Activated CD4-positive, alpha-beta T cell treated with anti-CD3 and anti-CD28 coated beads, Interleukin-2, amount 10 ng/mL, durations not matched to agents 7 days and 5 days (primary cell): ENCODE results near the gene METTL27. TPM values are rescaled to one million over a fixed set of nuclear protein-coding genes. Genes with fewer than 3 reads are reported as not detected.
A peak's percentile ranks its signal among the peaks of the same experiment; 100 is the strongest.
"Not testable (repeated sequence)": the region's sequence is repeated elsewhere in the genome, so short reads cannot be mapped to it uniquely, and the experiment has no call there.

ENCODE experiments used
- CTCF ChIA-PET: fragments of 350-600 bp; sonication (Branson Sonifier 250); formaldehyde crosslinking; loops from one replicate; lab custom pipeline; 2021; ENCODE audit warnings: antibody characterized with exemption; lab: Charles Lee
- POLR2A ChIA-PET: fragments of 350-600 bp; sonication (Branson Sonifier 250); formaldehyde crosslinking; loops from one replicate; lab custom pipeline; 2021; ENCODE audit warnings: antibody characterized with exemption; lab: Charles Lee
- DNase-seq: peaks from one replicate; pipeline ENCODE4 v3.0.0-alpha.2; 2020
- H3K27ac Mint-ChIP-seq: one replicate; pipeline ENCODE4 v1.8.0; 2021; ENCODE audit warnings: mild to moderate bottlenecking, moderate library complexity, mixed read lengths
- H3K27me3 Mint-ChIP-seq: one replicate; pipeline ENCODE4 v1.8.0; 2021; ENCODE audit warnings: mixed read lengths
- H3K36me3 Mint-ChIP-seq: one replicate; pipeline ENCODE4 v1.8.0; 2021; ENCODE audit warnings: low read depth, mixed read lengths
- H3K4me1 Mint-ChIP-seq: one replicate; pipeline ENCODE4 v1.8.0; 2021; ENCODE audit warnings: mixed read lengths
- H3K4me3 Mint-ChIP-seq: one replicate; pipeline ENCODE4 v1.8.0; 2021; ENCODE audit warnings: mild to moderate bottlenecking, moderate library complexity, mixed read lengths
- H3K9me3 Mint-ChIP-seq: one replicate; pipeline ENCODE4 v1.8.0; 2021; ENCODE audit warnings: mixed read lengths
- total RNA-seq, 2 experiments: library from RNA; stranded (reverse); gene quantifications; one replicate each; pipeline ENCODE4 v1.2.3, GENCODE V29; 2021

METTL27 gene
- total RNA-seq, 2 experiments from 2014 or later = 1.9 to 2.8 TPM

- Mint-ChIP-seq H3K27me3 (peaks cover 8% of the 10 kb centered on the region), H3K9me3 (no peaks in the 10 kb centered on the region), H3K4me3 (peak overlapping the region; percentile 15), H3K4me1 (peaks cover 18% of the 10 kb centered on the region), H3K27ac (no peak overlapping the region), H3K36me3 (no peaks in the 10 kb centered on the region)
- no peak for DNase-seq
- ChIA-PET POLR2A (no interaction called here), CTCF (interaction anchor here (1.4 kb wide), 1 partner anchor 14 kb away, joined by 5 read pairs; no protein-coding TSS in a partner anchor)
Observed at GRCh38 chr7:73840715-73841379, 1.5 kb downstream of the METTL27 start.

GRCh38 chr7:73839743-73840714 lies 2.3 kb downstream of the METTL27 start:
- no peak for DNase-seq
- Mint-ChIP-seq H3K36me3 (no peaks in the 10 kb centered on the region), H3K27ac (peak overlapping the region; percentile 51), H3K9me3 (no peaks in the 10 kb centered on the region), H3K4me3 (no peak overlapping the region), H3K4me1 (peaks cover 18% of the 10 kb centered on the region), H3K27me3 (peaks cover 8% of the 10 kb centered on the region)
- CTCF ChIA-PET = interaction anchor here (1.4 kb wide), 1 partner anchor 15 kb away, joined by 5 read pairs; no protein-coding TSS in a partner anchor
- POLR2A ChIA-PET = no interaction called here

DNA sequence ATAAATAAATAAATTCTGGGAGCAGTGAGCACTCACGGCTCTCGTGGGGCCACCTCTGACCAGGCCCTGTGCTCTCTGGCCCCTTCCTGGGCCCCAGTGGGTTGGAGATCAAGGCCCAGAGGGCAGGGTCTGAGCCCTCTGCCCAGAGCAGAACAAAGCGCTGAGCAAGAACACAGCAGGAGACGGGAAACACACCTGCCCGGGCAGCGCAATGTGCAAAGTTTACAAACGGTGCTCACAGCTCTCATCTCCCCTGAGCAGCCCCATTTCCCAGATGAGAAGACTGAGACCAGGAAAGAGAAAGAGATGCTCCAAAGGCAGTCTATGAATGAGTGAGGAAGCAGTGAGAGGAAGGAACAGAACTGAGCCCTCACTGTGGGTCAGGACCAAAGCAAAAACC lies 3.0 kb downstream of the METTL27 start:
- H3K9me3 Mint-ChIP-seq = no peaks in the 10 kb centered on the region
- POLR2A ChIA-PET = no interaction called here
- H3K27me3 Mint-ChIP-seq = peaks cover 5% of the 10 kb centered on the region
- DNase-seq = no peak
- H3K4me3 Mint-ChIP-seq = no peak overlapping the region
- peaks cover 18% of the 10 kb centered on the region for H3K4me1 Mint-ChIP-seq
- no peaks in the 10 kb centered on the region for H3K36me3 Mint-ChIP-seq
- CTCF ChIA-PET = interaction anchor here (1.4 kb wide), 1 partner anchor 16 kb away, joined by 5 read pairs; no protein-coding TSS in a partner anchor
- no peak overlapping the region for H3K27ac Mint-ChIP-seq

DNA sequence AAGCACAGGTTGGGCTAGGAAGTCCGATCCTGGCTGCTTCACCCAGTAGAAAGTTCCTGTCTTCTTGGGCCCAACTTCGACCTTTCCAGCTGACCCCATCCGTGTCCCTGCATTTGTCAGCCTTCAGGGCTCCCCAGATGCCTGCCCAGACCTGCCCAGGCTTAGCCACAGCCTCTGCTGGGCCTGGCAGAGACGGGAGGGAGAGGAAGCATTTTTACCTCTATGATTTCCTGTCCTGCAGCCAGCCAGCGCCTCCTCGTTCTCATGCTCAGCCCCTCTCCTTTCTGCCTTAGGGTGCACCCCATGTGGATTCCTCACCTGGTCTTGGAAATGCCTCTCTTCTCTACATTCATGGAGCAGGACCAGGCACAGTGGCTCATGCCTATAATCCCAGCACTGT lies 3.7 kb downstream of the METTL27 start:
- H3K36me3 Mint-ChIP-seq = no peaks in the 10 kb centered on the region
- H3K4me3 Mint-ChIP-seq = no peak overlapping the region
- POLR2A ChIA-PET = no interaction called here
- no peak for DNase-seq
- H3K9me3 Mint-ChIP-seq = no peaks in the 10 kb centered on the region
- CTCF ChIA-PET = no interaction called here
- peaks cover 15% of the 10 kb centered on the region for H3K4me1 Mint-ChIP-seq
- H3K27me3 Mint-ChIP-seq = peaks cover under 1% of the 10 kb centered on the region
- H3K27ac Mint-ChIP-seq = no peak overlapping the region

DNA sequence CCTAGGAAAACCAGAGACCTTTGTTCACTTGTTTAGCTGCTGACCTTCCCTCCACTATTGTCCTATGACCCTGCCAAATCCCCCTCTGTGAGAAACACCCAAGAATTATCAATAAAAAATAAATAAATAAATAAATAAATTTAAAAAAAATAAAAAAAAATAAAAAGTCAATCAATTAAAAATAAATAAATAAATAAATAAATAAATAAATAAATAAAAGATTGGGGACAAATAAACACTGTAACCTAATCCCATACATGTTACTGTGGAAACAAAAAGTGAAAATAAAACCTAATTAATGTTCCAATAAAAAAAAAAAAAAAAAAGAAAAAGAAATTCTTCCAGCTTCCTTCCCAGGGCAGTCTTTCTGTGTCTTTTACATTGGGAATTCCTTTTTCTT lies 5.1 kb downstream of the METTL27 start:
- H3K27ac Mint-ChIP-seq, H3K27me3 Mint-ChIP-seq, H3K4me3 Mint-ChIP-seq, POLR2A ChIA-PET, DNase-seq, H3K36me3 Mint-ChIP-seq, H3K9me3 Mint-ChIP-seq: not testable (repeated sequence)
- CTCF ChIA-PET = interaction anchor here (0.9 kb wide), 1 partner anchor 13 kb away, joined by 5 read pairs; no protein-coding TSS in a partner anchor
- H3K4me1 Mint-ChIP-seq = peaks cover 13% of the 10 kb centered on the region

DNA sequence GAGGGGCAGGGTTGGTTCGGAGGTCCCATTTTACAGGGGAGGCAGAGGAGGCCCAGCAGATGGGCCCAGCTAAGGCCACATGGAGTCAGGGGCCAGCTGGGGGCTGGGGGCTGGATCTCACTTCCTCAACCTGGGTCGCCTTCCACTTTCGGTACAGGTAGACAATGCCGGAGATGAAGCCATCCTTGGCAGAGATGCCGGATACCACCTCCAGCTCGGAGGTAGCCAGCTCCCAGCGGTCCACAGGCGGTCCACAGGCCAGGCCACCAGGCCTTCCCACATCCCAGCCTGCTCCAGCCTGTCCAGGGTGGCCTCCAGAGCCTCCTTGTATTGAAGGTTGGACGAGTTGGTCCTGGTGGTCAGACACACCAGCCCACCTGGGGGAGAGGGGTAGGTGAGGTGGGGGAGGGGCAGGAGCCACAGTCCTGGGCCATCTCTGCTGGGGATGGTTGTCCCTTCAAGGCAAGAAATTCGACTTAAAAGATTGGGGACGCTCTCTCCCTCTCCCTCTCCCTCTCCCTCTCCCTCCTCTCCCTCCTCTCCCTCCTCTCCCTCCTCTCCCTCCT lies 7.6 kb downstream of the METTL27 start:
- no peak for DNase-seq
- no peaks in the 10 kb centered on the region for H3K27me3 Mint-ChIP-seq
- no peaks in the 10 kb centered on the region for H3K36me3 Mint-ChIP-seq
- ChIA-PET CTCF (interaction anchor here (0.7 kb wide), 1 partner anchor 10 kb away, joined by 3 read pairs; no protein-coding TSS in a partner anchor), POLR2A (no interaction called here)
- no peak overlapping the region for H3K4me3 Mint-ChIP-seq
- no peak overlapping the region for H3K27ac Mint-ChIP-seq
- no peaks in the 10 kb centered on the region for H3K9me3 Mint-ChIP-seq
- peaks cover 7% of the 10 kb centered on the region for H3K4me1 Mint-ChIP-seq

DNA sequence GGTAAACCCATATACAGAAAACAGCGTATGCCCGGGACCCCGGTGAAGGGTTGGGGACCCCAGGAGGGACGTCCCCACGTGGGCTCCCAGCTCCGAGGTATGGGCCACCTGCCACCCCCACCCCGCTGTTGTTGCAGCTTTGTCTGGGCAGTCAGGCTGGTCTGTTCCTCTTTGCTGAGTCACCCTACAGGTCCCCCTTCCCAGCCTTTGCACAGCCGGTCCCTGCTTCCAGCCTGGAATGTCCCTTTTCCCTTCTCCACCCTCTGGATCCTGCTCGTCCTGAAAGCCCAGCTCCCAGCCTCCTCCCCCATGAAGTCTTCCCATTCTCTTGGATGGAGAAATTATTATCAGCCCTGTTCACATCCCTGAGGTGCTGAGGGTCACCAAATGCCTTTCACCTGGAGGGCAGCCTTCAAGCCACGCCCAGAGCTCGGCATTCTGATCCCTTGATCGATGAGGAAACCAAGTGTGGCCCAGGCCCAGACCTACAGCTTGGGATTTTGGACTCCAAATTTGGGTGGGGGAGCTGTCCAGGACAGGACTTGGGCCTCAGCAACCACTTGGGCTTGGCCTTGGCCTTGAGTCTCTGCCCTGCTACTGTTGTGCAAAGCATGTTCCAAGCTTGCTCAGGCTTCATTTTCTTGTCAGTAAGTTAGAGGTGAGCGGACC lies 8.9 kb downstream of the METTL27 start:
- H3K4me3 Mint-ChIP-seq = no peak overlapping the region
- no peak overlapping the region for H3K27ac Mint-ChIP-seq
- DNase-seq = no peak
- no peaks in the 10 kb centered on the region for H3K27me3 Mint-ChIP-seq
- H3K4me1 Mint-ChIP-seq = peaks cover 9% of the 10 kb centered on the region
- ChIA-PET POLR2A (interaction anchor here (0.6 kb wide), 1 partner anchor 172 kb away, joined by 3 read pairs; no protein-coding TSS in a partner anchor), CTCF (interaction anchor here (0.9 to 1.4 kb wide), 3 partner anchors 8 to 24 kb away, joined by 3 to 4 read pairs (median 3); partner anchors contain the start of gene METTL27)
- H3K36me3 Mint-ChIP-seq = no peaks in the 10 kb centered on the region
- no peaks in the 10 kb centered on the region for H3K9me3 Mint-ChIP-seq

DNA sequence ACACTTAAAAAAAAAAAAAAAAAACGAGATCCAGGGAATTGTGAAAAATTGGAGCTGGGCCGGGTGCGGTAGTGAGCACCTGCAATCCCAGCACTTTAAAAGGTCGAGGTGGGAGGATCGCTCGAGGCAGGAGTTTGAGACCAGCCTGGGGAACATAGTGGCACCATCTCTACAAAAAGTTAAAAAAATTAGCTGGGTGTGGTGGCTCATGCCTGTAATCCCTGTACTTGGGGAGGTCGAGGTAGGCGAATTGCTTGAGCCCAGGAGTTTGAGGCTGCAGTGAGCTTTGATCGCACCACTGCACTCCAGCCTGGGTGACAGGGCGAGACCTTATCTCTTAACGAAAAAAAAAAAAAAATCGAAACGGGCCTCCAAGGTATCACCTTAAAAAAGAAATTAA lies 9.5 kb downstream of the METTL27 start:
- Mint-ChIP-seq H3K27ac (no peak overlapping the region), H3K27me3 (no peaks in the 10 kb centered on the region), H3K9me3 (no peaks in the 10 kb centered on the region), H3K4me1 (peaks cover 11% of the 10 kb centered on the region), H3K36me3 (no peaks in the 10 kb centered on the region), H3K4me3 (no peak overlapping the region)
- no peak for DNase-seq
- ChIA-PET CTCF (interaction anchor here (1.4 kb wide), 1 partner anchor 8 kb away, joined by 3 read pairs; no protein-coding TSS in a partner anchor), POLR2A (no interaction called here)

DNA sequence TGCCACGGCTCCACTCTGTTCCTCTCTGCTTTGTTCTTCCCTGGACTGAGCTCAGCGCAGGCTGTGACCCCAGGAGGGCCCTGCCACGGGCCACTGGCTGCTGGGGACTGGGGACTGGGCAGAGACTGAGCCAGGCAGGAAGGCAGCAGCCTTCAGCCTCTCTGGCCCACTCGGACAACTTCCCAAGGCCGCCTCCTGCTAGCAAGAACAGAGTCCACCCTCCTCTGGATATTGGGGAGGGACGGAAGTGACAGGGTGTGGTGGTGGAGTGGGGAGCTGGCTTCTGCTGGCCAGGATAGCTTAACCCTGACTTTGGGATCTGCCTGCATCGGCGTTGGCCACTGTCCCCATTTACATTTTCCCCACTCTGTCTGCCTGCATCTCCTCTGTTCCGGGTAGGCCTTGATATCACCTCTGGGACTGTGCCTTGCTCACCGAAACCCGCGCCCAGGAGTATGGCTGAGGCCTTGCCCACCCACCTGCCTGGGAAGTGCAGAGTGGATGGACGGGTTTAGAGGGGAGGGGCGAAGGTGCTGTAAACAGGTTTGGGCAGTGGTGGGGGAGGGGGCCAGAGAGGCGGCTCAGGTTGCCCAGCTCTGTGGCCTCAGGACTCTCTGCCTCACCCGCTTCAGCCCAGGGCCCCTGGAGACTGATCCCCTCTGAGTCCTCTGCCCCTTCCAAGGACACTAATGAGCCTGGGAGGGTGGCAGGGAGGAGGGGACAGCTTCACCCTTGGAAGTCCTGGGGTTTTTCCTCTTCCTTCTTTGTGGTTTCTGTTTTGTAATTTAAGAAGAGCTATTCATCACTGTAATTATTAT lies 10.3 kb downstream of the METTL27 start:
- Mint-ChIP-seq H3K9me3 (no peaks in the 10 kb centered on the region), H3K4me1 (peaks cover 18% of the 10 kb centered on the region), H3K4me3 (no peak overlapping the region), H3K27ac (no peak overlapping the region), H3K27me3 (peaks cover 7% of the 10 kb centered on the region), H3K36me3 (no peaks in the 10 kb centered on the region)
- ChIA-PET POLR2A (no interaction called here), CTCF (no interaction called here)
- no peak for DNase-seq

GRCh38 chr7:73831584-73831833 lies 10.8 kb downstream of the METTL27 start:
- POLR2A ChIA-PET = no interaction called here
- Mint-ChIP-seq H3K27me3 (peaks cover 12% of the 10 kb centered on the region), H3K9me3 (no peaks in the 10 kb centered on the region), H3K27ac (no peak overlapping the region), H3K4me1 (peaks cover 24% of the 10 kb centered on the region), H3K4me3 (no peak overlapping the region), H3K36me3 (no peaks in the 10 kb centered on the region)
- DNase-seq = no peak
- CTCF ChIA-PET = no interaction called here

GRCh38 chr7:73830681-73831583 lies 11.4 kb downstream of the METTL27 start, which contains the start of gene CLDN4:
Gene CLDN4, plus strand, starts transcription at chr7:73830996. Its CDS starts 206 bp downstream, at chr7:73831202.
- CTCF ChIA-PET = no interaction called here
- H3K9me3 Mint-ChIP-seq = no peaks in the 10 kb centered on the region
- peaks cover 25% of the 10 kb centered on the region for H3K4me1 Mint-ChIP-seq
- H3K27me3 Mint-ChIP-seq = peaks cover 13% of the 10 kb centered on the region
- POLR2A ChIA-PET = no interaction called here
- no peak within 1 kb of the TSS for H3K27ac Mint-ChIP-seq
- no peak for DNase-seq
- no peaks in the 10 kb centered on the region for H3K36me3 Mint-ChIP-seq
- no peak within 1 kb of the TSS for H3K4me3 Mint-ChIP-seq
